Activated CD8-positive, alpha-beta memory T cell treated with anti-CD3 and anti-CD28 coated beads, Interleukin-2, amount 50 U/mL, for 1 hour (primary cell): ENCODE results near the gene IDH2.
A peak's percentile ranks its signal among the peaks of the same experiment; 100 is the strongest.
"Not testable (repeated sequence)": the region's sequence is repeated elsewhere in the genome, so short reads cannot be mapped to it uniquely, and the experiment has no call there.

Experiments used
- DNase-seq: peaks from one replicate; pipeline ENCODE4 v3.0.0-alpha.2; 2020; ENCODE audit errors: extremely low read depth

IDH2 gene

DNA sequence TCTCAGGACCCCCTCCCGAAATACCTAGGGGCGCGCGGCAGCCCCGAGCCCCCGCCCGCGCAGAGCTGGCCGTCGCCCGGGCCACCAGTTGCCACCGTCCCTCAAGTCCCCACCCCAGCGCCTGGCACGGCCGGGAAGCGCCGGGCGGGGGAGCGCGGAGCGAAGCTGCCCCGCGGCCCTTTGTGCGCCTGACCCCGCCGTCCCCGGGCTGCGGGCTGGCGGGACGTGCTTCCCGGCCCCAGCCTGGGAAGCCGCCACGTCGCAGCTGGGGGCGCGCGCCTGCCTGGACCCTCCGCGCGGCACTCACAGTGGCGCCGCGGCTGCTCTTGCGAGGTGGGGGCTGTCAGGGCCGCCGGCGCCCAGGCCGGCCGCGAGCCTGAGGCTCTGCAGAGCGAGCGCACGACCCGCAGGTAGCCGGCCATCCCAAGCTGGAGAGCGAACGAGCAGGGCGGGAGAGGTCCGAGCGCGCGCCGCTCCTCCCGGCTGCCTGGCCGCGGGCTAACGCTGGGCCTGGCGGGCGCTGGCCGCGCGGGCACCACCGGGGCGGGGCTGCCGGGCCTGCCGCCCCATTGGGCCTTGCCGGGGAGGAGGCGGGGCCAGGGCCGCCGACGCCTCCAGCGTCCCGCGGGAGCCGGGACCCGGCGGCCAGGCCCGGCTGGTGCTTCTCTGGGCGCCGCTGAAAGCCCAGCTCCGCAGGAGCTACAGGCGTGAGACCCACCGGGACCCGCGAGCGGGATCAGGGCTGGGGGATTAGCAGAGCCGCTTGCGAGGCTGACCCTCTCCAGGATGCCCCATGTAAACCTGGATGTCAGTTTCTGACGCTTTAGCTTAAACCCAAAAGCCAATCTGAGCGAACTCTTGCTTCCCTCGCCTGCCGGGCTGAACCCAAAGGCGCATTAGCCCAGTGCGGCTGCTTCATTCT is at the start of gene IDH2:
Gene IDH2 (minus strand): TSS at position 500 of the 922 bp plus-strand sequence. CDS start 78 bp downstream, at position 422.
- DNase-seq = no peak

DNA sequence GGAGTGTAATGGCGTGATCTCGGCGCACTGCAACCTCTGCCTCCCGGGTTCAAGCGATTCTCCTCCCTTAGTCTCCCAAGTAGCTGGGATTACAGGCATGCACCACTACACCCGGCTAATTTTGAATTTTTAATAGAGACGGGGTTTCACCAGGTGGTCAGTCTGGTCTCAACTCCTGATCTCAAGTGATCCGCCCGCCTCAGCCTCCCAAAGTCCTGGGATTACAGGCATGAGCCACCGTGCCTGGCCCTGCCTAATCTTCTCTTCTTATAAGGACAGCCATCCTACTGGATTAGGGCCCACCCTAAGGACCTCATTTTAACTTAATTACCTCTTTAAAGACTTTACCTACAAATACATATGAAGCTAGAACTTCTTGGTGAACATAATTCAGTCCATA is 48.3 kb upstream of the IDH2 start:
- DNase-seq = not testable (repeated sequence)

DNA sequence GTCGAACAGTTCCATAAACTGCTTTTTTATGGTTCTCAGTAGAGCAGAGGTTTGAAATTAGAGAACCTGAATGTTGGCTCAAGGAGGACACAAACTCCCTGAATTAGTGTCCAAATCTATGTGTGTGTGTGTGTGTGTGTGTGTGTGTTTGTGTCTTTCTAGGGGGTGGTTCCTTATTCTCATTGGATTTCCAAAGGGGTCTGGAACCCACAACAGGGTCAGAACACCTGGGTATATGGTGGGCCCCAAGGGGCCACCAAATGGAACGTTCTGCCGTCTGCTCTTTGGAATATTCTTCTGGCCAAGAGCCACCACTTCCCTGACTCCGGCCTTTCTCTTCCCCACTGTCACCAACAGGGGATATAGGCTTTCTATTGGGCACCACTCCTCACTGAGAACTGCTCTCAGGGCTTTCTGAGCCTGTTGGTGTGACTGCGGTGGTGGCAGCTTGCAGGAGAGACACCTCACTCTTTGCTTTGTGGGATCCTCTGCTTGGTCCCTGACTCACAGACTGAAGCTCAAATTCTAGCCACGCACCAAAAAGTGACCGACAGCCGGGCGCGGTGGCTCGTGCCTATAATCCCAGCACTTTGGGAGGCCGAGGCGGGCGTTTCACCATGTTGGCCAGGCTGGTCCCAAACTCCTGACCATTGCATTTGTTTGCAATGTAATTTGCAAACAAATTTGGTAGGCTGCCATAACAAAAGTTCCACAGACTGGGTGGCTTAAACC is 47.5 kb upstream of the IDH2 start:
- no peak for DNase-seq

DNA sequence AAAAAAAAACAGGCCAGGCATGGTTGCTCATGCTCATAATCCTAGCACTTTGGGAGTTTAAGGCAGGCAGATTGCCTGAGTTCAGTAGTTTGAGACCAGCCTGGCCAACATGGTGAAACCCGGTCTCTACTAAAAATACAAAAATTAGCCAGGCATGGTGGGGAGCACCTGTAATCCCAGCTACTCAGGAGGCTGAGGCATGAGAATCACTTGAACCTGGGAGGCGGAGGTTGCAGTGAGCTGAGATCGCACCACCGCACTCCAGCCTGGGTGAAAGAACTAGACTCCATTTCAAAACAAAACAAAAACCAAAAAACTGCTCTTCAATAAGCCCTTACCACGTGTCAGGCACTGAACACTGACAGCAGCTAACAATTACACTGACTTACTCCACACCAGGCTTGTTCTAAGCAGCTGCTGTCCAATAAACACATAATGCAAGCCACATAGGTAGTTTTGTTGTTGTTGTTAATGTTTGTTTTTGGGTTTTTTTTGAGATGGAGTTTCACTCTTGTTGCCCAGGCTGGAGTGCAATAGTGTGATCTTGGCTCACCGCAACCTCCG is 44.0 kb upstream of the IDH2 start:
- not testable (repeated sequence) for DNase-seq

DNA sequence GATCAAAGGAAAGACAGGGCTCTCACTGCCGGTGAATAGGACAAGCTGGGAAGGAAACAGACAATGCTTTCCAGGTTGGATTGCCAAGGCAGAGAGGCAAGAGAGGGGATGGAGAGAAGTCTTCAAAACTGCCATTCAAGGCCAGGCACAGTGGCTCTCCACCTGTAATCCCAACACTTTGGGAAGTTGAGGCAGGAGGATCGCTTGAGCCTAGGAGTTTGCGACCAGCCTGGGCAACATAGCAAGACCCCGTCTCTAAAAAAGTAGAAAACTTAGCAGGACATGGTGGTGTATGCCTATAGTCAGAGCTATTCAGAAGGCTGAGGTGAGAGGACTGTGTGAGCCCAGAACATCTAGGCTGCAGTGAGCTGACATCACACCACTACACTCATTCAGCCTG is 43.5 kb upstream of the IDH2 start:
- DNase-seq = no peak

DNA sequence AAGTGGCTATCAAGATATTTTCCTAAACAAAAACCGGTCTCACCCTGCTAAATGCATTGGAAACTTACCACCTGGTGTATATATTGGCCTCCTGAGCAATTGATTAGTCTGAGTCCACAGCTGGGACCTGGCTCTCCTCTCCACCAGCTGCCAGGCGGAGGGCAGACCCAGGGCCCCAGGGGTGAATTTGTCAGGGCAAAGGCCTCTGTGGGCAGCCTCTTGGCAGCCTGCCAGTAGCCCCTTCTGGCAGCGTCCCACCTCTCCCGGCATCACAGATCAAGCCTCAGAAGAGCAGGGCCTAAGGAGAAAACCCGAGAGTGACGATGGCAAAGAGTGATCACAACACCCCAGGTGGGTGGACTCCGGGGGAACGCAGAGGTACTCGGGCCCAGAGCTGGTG is 43.0 kb upstream of the IDH2 start:
- no peak for DNase-seq

DNA sequence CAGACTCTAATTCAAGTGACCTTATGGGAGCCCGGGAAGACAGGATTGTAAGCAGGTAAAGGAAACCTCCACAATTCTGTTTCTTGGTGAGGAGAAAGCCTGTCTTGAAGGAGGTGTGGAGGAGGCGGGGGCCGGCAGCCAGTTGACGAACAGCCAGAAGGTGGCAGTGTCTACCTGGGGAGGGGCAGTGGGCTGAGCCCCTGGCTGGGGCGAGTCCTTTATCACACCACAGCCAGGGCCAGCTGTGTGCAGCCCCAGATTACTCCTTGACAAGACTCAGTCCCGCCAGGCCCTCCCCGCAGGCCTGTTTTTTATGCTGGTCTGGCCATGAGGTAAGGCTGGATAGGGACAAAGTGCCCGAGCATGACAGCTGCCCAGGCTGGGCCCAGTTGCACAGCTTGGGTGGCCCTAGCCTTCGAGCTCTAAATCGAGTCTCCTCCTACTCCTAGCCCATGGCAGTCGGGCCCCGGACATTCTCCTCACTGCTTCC is 40.9 kb upstream of the IDH2 start:
- no peak for DNase-seq

DNA sequence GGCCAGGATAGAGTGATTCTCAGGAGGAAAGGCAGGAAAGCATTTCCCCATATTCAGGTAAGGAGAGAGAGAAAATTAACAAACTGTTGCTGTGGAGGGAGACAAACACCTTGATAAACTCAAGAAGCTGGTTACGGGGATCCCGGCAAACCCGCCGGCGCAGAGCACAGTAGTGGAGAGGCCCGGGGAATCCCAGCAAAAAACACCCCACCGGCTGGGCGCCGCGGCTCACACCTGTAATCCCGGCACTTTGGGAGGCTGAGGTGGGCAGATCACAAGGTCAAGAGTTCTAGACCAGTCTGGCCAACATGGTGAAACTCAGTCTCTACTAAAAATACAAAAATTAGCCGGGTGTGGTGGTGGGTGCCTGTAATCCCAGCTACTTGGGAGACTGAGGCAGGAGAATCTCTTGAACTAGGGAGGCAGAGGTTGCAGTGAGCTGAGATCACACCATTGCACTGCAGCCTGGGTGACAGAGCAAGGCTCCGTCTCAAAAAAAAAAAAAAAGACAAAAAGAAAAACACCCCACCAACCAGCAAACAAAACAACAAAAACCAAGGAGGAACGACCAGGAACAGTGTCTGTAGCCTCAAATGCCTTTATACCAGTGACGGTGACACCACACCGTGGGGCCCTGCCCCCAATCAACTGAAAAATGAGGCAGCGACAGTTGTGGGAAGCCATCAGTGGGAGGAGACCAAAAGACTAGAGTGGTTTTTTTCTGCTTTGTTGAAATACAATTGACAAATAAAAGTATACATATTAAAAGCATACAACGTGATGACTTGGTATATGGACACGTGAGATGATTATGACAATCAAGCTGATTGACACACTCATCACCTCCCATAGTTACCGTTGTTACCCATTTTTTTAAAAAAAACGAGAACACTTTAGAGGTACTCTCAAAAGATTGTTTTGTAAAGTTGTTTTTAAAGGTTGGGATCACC is 40.2 kb upstream of the IDH2 start:
- DNase-seq = peak; percentile 17

DNA sequence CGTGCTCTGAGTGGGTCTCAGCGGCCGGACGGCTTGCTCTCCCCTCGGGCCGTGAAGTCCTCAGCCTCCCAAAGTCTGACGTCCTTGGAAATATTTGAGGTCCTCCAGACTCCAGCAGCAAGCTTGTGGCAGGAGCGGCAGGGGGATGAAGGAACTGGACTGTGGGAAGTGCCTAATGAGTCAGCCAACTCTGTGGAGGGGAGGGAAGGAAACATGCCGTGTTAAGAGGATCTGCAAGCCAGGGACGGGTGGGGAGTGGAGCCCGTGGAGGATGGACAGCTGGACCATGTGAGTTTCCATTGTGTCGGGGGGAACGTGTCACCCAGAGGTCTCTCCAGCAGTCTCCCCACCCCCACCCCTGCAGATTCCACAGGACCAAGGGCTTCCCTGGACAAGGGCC is 39.4 kb upstream of the IDH2 start:
- no peak for DNase-seq

DNA sequence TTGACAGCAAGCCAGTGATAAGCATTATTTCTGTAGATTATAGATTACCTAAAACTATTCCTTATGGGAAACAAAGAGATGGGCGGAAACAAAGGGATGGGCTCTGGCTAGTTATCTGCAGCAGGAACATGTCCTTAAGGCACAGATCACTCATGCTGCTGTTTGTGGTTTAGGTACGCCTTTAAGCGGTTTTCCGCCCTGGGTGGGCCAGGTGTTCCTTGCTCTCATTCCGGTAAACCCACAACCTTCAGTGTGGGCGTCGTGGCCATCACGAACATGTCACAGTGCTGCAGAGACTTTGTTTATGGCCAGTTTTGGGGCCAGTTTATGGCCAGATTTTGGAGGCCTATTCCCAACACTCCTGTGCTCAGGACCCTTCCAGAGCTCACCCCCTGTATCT is 37.3 kb upstream of the IDH2 start:
- not testable (repeated sequence) for DNase-seq

DNA sequence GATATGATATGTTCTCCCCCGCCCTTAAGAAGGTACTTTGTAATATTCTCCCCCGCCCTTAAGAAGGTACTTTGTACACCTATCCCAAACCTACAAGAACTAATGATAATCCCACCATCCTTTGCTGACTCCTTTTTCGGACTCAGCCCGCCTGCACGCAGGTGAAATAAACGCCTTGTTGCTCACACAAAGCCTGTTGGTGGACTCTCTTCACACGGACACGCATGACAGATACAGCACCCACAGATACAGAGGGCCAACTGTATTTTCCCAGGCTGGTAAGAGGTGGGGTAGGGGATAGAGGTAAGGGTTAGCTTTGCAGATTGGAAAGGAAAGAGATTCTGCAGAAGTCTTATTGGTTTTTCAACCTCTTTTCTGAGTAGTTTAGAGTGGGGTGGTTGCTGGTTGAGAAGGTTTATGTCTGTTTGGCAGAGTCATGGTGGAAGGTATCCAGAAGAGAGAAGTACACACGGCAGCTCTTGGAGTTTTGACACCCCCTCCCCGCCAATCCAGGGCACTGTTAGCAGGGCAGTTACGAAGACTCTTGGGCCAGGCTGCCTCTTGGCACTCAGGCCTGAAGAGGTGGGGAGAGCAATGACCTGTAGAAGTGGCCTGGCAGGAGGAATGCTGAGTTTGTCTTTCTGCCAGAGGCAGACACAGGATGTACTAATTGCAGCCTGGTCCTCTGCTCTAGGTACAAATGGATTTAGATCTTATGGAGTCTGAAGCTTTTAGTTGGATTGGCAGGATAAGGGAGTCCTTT is 36.0 kb upstream of the IDH2 start:
- DNase-seq = no peak

DNA sequence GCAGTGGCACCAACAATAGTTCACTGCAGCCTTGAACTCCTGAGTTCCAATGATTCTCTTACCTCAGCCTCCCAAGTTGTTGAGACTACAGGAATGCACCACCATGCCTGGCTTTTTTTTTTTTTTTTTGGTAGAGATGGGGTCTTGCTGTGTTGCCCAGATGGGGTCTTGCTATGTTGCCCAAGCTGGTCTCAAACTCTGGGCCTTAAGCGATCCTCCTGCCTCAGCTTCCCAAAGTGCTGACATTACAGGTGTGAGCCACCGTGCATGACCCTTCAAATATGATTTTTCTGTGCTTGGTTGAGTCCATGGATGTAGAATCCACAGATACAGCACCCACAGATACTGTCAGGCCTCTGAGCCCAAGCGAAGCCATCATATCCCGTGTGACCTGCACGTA is 30.2 kb upstream of the IDH2 start:
- no peak for DNase-seq

DNA sequence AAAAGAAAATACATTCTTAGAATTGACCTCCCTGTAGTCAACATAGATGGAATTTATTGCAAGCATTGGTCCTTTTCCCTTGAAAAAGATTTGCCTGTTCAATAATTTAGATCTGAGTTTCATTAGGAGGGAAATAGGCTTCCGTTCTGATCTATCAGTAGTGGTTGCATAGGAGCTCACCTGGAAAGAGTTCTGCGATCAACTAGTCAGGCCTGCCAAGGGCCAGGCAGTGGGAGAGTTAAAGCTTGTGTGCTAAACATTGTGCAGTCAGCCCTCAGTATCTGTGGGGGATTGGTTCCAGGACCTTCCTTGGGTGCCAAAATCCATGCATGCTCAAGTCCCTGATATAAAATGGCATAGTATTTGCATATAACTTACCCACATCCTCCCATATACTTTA is 29.6 kb upstream of the IDH2 start:
- no peak for DNase-seq

DNA sequence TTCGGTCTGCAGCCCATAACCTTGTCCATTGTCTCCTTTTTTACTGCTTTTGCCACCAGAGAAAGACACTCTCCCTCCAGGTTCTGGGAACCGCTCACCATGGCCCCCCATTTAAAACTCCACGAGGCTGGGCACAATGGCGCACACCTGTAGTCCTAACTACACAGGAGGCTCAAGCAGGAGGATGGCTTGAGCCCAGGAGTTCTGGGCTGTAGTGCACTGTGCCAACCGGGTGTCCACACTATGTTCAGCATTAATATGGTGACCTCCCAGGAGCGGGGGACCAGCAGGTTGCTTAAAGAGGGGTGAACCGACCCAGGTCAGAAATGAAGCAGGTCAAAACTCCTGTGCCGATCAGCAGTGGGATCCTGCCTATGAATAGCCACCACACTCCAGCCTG is 28.0 kb upstream of the IDH2 start:
- DNase-seq = no peak

DNA sequence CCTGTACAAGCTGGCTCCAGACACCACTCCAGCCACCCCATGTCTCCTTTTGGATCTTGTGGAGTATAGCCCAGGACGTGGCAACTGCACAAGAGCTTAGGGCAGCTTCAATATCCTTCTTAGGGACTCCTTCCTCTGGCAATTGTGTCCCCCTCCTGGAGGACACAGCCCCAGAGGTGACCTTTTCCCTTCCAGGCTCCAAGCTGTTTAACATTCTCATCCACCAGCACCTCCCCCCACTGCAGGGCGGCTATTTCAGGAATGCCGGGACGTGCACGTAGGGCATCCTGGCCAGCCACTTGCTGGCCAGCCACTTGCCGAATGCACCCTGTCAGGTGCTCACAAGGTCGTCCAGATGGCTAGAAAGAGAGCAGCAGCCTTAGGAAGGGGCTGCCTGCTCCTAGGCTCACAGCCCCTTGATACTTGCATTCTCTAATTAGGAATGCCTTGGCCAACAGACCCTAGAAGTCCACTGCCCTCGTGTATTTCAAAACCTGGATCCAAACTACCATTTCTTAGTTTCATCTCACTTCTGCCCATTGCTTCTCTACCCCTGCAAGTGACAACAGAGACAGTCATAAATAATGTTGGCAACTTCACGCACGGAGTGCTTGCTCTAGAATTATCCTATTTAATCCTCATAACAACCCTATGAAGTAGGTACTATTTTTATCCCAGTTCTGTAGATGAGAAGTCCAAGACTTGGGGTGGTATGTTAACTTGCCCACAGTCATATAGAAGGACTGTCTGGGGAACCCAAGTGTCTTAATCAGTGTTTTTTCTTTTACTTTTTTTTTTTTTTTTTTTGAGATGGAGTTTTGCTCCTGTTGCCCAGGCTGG is 24.5 kb upstream of the IDH2 start:
- no peak for DNase-seq

DNA sequence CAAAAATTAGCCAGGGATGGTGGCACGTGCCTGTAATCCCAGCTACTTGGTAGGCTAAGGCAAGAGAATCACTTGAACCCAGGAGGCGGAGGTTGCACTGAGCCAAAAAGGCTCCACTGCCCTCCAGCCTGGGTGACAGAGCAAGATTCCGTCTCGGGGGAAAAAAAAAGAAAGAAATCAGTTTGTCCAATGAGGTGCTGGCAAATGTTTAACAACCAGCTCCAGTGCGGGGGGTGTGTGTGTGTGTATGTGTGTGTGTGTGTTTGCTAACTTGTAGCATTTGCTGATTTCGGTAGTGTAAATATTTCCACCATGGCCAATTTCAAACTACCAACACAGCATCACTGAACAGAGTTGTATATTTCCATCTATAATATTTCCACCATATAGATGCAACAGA is 23.8 kb upstream of the IDH2 start:
- no peak for DNase-seq

DNA sequence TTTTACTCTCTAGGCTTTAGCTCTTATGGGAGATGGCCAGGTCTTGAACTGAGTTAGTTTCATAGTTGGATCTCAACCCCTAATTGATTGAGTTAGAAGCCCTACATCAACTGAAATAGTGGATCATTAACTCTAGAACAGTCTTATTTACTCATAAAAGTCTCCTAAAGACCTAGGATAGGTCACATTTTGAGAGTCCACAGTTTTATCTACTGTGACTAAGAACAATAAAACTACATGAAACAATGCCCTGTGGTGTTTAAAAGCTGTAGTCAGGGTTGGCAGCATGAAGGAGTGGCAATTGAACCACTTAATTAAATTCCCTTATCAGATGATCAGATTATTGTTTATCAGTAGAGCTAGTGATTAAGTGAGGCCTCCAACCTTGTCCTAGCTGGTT is 22.2 kb upstream of the IDH2 start:
- no peak for DNase-seq

DNA sequence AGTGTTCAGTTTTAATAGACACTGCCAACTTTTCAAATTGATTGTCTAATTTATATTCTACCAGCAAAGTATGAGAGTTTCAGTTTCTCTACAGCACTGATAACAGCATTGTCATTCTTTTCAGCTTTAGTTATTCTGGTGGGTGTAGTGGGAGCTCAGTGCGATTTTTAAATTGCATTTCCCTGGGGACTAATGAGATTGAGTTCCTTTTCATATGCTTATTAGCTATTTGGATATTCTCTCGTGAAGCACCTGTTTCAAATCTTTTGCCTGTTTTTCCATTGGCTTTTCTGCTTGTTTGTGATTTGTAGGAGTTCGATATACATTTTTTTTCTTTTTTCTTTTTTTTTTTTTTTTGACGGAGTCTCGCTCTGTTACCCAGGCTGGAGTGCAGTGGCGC is 18.8 kb upstream of the IDH2 start:
- no peak for DNase-seq

DNA sequence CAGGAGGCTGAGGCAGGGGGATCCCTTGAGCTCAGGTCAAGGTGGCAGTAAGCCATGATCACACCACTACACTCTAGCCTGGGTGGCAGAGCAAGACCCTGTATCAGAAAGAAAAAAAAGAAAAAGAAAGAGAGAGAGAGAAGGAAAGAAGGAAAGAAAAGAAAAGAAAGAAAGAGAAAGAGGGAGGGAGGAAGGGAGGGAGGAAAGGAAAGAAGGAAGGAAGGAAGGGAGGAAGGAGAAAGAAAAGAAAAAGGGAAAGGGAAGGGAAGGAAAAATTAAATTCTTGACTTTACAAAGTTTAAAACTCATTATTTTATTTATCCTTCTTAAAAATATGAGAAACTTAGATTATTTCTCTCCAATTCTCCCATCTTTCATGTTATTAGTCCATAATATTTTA is 17.1 kb upstream of the IDH2 start:
- DNase-seq = no peak

DNA sequence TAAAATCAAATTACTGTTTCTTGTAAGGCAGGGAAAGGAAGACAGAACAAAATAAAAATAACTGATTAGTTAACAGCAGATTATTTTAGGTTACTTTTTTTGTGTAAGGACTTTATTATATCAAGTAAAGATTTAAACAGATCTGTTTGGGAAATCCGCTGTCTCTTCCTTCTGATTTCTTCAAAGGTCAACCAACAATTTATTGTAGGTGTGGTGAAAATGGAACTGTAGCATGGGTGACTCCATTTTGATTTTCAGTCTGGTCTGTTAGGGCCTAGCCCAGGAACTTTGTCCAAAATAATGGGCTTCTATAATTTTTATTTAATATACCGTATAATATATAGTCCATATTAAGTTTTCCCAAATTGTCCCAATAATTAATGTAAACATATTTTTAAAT is 13.5 kb upstream of the IDH2 start:
- no peak for DNase-seq
